ENCODE data around the gene APBA3.

APBA3 gene, protein sequence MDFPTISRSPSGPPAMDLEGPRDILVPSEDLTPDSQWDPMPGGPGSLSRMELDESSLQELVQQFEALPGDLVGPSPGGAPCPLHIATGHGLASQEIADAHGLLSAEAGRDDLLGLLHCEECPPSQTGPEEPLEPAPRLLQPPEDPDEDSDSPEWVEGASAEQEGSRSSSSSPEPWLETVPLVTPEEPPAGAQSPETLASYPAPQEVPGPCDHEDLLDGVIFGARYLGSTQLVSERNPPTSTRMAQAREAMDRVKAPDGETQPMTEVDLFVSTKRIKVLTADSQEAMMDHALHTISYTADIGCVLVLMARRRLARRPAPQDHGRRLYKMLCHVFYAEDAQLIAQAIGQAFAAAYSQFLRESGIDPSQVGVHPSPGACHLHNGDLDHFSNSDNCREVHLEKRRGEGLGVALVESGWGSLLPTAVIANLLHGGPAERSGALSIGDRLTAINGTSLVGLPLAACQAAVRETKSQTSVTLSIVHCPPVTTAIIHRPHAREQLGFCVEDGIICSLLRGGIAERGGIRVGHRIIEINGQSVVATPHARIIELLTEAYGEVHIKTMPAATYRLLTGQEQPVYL

DNA sequence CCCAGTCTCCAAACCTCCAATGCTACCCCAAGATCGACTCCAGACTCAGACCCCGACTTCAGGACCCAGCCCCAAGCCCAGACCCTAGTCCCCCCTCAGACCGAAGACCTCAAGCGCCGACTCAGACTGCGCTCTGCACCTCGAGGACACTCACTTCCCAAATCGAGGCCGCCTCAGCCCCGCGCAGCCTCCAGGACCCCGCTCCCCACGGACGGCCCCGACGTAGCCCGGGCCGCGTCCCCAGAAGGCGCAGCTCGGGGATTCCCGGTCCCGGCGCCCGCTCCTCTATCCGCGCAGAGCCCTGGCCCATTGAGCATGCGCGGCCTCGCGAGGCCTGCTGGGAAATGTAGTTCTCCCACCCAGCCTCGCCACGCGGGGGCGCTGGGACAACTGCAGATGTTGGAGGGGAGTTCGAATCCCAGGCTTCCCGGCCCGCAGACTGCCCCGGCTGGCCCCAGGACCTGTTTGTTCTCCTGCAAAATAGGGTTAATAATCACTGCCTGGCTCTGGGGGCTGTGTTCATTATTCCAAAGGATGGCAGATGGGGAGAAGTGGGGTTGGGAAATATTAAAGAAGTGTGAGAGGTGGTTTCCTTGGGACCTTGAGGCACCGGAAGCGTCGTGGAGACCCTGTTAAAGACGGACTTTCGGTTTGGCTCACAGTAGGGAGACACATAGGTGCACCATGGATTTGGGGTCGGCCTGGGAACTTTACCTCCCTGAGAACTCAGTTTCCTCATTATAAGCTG lies at the start of gene APBA3:
Gene APBA3, minus strand, starts transcription at position 311 of the 748 bp plus-strand sequence. CDS start 1,428 bp downstream, outside the sequence.
- peak; percentile 88 for DNase-seq (ENCODE audit: low spot score)

DNA sequence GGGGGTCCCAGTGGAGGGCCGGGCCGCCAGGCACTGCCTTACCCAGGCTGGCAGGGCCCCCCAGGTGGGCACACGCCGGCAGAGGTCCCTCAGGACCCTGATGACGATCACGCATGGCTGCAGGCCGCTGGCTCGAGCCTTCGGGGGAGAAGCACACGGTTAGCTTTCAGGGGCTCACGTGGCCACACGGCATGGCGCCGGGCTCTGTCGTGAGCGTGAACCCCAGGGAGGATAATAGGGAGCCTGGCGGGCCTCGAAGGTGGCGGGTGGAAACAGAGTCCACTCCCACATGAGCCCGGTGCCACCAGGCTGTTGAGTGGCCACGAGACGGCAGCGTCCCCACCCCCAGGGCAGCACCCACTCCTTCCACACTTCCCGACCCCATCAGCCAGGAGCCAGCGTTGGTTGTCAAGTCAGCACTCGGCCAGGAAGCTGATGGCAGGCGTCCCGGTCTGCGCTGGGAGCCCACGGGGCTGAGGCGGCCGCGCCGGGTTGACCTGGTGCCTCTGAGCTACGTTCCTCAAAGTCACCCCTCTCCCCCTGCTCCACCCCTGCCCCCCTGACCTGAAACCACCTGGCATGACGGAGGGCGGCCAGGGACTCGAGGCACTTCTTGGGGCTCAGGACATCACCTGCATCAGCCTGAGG lies 49.3 kb upstream of the APBA3 start:
- no peak for DNase-seq (ENCODE audit: low spot score)

GRCh38 chr19:3809881-3810707 lies 48.6 kb upstream of the APBA3 start:
- DNase-seq (ENCODE audit: low spot score): no peak

- DNase-seq (ENCODE audit: low spot score): no peak
Measured at GRCh38 chr19:3808420-3809143, 47.1 kb upstream of the APBA3 start.

DNA sequence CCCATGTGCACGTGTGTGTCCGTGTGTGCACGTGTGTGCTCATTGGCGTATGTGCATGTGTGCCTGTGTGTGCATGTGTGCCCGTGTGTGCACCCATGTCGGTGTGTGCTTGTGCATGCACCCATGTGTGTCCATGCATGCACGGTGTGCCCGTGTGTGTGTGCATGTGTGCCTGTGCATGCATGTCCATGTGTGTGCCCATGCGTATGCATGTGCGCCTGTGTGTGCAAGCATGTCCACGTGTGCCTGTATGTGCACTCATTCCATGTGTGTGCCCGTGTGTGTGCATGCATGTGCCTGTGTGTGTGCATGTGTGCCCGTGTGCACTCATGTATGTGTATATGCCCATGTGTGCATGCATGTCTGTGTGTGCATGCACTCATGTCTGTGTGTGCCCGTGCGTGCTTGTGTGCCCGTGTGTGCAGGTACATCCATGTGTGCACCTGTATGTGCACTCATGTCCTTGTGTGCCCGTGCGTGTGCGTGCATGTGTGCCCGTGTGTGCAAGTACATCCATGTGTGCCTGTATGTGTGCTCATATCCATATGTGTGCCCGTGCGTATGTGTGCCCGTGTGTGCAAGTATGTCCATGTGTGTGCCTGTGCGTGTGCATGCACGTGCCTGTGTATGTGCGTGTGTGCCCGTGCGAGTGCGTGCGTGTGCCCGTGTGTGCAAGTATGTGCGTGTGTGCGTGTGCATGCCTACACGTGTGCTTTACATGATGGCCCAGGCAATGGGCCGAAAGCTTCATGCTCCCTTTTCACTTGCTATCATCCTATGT lies 46.3 kb upstream of the APBA3 start:
- no peak for DNase-seq (ENCODE audit: low spot score)

- no peak for DNase-seq (ENCODE audit: low spot score)
Measured at GRCh38 chr19:3807131-3807480, 45.6 kb upstream of the APBA3 start.

DNA sequence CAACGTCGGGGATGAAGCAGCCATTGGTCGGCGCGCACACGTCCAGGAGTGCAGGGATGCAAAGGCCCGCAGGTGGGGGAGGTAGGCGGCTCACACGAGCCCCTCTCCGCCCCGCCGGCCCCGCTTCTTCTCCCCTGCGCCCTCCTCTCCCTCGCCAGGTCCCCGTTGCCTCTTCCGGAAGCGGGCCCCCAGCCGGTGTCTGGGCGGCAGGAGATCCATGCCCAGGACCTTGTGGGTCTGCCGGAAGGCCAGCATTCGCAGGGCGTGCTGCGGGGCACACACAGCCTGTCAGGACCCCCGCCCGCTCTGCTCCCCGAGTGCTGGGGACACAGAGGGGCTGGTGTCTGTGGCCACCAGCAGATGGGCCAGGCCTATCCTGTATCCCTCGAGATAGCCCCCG lies 44.4 kb upstream of the APBA3 start:
- no peak for DNase-seq (ENCODE audit: low spot score)

DNA sequence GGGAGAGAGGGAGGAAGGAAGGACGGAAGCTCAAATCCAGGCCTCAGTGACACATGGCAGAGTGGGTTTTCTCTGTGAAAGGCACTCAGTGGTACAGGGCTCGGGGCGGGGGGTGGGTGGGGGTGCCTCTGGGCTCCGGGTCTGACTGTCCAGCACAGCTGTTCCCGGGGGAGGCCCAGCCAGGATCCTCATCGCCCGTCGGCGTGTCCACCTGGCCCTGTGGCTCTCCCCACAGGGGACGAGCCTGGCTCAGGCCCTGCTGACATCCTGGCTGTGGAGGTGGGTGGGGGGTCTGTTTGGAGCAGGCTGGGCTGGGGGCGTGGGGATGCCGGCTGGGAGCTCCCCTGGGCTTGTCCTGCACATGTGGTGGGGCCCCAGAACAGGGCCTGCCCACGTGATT lies 42.9 kb upstream of the APBA3 start:
- no peak for DNase-seq (ENCODE audit: low spot score)

GRCh38 chr19:3803986-3804385 lies 42.5 kb upstream of the APBA3 start:
- no peak for DNase-seq (ENCODE audit: low spot score)

- no peak for DNase-seq (ENCODE audit: low spot score)
Measured at GRCh38 chr19:3803114-3803888, 41.8 kb upstream of the APBA3 start.

GRCh38 chr19:3801412-3802096 lies 40.1 kb upstream of the APBA3 start:
- DNase-seq (ENCODE audit: low spot score): peak; percentile 5

DNA sequence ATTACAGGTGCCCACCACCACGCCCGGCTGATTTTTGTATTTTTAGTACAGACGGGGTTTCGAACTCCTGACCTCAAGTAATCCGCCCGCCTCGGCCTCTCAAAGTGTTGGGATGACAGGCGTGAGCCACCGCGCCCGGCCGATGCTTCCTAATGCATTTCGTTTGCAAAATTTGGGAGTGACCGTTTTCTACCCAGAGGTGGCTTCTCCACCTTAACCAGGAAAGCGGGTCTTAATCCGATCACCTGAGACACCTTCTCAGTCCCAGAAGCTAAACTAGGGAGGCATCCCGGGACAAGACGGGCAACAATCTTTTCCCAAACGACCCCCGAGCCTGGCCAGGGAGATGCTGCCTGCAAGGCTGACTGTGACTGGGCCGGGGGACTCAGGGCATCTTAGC lies 39.5 kb upstream of the APBA3 start:
- no peak for DNase-seq (ENCODE audit: low spot score)

DNA sequence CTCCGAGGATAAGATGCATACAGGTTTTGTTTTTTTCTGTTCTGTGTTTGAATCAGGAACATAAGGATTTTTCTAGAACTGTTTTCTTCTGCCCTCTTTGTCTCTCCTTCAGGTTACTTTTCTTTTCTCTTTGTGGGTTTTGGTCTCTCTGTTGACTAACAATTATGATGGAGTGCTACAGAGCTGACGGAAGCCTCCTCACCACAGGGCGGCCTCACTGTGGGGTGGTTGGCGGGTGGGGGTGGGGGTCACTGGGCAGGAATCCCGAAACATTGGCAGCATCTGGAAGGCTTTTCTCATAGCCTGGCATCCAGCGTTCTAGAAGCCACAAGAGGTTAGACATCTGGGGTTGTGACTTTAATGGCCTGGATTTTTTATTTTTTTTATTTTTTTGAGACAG lies 36.6 kb upstream of the APBA3 start:
- no peak for DNase-seq (ENCODE audit: low spot score)

GRCh38 chr19:3796358-3796757 lies 34.9 kb upstream of the APBA3 start:
- no peak for DNase-seq (ENCODE audit: low spot score)

DNA sequence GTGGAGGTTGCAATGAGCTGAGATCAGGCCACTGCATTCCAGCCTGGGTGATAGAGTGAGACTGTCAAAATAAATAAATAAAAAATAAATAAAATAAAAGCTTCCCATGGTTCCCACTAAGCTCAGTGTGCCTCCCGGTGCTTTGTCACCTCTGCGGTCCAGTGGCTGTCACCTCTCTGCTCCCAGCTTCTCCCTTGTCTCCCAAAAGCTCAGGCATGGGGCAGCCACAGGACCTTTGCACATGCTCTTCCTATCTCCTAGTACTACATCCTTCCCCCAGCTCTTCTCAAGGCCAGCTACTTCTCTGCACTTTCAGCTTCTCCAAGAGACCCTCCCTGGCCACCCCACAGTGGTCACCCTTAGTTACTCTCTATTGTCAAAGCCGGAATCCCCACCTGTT lies 32.3 kb upstream of the APBA3 start:
- DNase-seq (ENCODE audit: low spot score): no peak

DNA sequence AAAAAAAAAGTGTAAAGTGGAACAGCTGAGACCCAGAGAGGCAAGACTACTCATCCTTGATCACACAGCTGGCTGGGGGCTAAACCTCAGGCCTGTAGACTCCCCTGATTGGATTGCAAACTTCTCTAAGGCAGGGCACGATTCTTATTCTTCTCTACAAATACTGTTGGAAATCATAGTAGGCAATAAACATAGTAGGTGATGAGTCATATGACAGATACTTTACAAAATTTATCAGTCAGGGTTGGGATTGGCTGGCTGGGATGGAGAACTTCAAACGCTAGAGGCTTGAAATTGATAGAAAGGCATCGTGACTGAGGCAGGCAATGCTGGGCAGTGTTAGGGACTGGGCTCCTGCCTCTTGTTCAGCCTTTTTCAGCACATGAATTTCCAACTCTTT lies 30.6 kb upstream of the APBA3 start:
- no peak for DNase-seq (ENCODE audit: low spot score)

GRCh38 chr19:3790941-3791340 lies 29.4 kb upstream of the APBA3 start:
- DNase-seq (ENCODE audit: low spot score): no peak

GRCh38 chr19:3790209-3790734 lies 28.8 kb upstream of the APBA3 start:
- no peak for DNase-seq (ENCODE audit: low spot score)
